ENCODE results near the gene CRIP3.
"Not testable (repeated sequence)": the region's sequence is repeated elsewhere in the genome, so short reads cannot be mapped to it uniquely, and the experiment has no call there.

DNA sequence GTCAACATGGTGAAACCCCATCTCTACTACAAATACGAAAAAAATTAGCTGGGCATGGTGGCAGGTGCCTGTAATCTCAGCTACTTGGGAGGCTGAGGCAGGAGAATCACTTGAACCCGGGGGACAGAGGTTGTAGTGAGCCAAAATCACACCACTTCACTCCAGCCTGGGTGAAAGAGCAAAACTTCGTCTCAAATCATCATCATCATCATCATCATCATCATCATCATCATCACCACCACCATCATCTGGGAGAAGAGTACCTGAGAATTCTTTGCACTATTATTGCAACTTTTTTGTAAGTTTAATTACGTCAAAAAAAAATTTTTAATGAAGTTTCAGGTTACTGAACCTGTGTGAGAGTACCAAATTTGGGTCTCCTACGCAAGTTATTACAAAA lies 43.3 kb upstream of the CRIP3 start:
- TF ChIP-seq HOXA7 (CRISPR knock-in tag; IDR thresholded peaks at IDR 0.05; ENCODE audit: borderline replicate concordance); MZF1 (tag by site-specific recombination; IDR thresholded peaks at IDR 0.05; ENCODE audit: borderline replicate concordance); ZNF768 (tag by site-specific recombination; IDR thresholded peaks at IDR 0.05); KLF7 (tag by site-specific recombination; IDR thresholded peaks at IDR 0.05; ENCODE audit: borderline replicate concordance); ZNF501 (tag by site-specific recombination; IDR thresholded peaks at IDR 0.05); ZBTB7A (tag by site-specific recombination; IDR thresholded peaks at IDR 0.05; ENCODE audit: low read depth): not testable (repeated sequence)
- TF ChIP-seq, protein P1, sequence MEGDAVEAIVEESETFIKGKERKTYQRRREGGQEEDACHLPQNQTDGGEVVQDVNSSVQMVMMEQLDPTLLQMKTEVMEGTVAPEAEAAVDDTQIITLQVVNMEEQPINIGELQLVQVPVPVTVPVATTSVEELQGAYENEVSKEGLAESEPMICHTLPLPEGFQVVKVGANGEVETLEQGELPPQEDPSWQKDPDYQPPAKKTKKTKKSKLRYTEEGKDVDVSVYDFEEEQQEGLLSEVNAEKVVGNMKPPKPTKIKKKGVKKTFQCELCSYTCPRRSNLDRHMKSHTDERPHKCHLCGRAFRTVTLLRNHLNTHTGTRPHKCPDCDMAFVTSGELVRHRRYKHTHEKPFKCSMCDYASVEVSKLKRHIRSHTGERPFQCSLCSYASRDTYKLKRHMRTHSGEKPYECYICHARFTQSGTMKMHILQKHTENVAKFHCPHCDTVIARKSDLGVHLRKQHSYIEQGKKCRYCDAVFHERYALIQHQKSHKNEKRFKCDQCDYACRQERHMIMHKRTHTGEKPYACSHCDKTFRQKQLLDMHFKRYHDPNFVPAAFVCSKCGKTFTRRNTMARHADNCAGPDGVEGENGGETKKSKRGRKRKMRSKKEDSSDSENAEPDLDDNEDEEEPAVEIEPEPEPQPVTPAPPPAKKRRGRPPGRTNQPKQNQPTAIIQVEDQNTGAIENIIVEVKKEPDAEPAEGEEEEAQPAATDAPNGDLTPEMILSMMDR (tag by site-specific recombination; IDR thresholded peaks at IDR 0.05), result not testable (repeated sequence)
- TF ChIP-seq, protein P2, sequence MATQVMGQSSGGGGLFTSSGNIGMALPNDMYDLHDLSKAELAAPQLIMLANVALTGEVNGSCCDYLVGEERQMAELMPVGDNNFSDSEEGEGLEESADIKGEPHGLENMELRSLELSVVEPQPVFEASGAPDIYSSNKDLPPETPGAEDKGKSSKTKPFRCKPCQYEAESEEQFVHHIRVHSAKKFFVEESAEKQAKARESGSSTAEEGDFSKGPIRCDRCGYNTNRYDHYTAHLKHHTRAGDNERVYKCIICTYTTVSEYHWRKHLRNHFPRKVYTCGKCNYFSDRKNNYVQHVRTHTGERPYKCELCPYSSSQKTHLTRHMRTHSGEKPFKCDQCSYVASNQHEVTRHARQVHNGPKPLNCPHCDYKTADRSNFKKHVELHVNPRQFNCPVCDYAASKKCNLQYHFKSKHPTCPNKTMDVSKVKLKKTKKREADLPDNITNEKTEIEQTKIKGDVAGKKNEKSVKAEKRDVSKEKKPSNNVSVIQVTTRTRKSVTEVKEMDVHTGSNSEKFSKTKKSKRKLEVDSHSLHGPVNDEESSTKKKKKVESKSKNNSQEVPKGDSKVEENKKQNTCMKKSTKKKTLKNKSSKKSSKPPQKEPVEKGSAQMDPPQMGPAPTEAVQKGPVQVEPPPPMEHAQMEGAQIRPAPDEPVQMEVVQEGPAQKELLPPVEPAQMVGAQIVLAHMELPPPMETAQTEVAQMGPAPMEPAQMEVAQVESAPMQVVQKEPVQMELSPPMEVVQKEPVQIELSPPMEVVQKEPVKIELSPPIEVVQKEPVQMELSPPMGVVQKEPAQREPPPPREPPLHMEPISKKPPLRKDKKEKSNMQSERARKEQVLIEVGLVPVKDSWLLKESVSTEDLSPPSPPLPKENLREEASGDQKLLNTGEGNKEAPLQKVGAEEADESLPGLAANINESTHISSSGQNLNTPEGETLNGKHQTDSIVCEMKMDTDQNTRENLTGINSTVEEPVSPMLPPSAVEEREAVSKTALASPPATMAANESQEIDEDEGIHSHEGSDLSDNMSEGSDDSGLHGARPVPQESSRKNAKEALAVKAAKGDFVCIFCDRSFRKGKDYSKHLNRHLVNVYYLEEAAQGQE (tag by site-specific recombination; IDR thresholded peaks at IDR 0.05), result not testable (repeated sequence)
